ENCODE measurements around the gene TAS1R1.

Gene TAS1R1

DNA sequence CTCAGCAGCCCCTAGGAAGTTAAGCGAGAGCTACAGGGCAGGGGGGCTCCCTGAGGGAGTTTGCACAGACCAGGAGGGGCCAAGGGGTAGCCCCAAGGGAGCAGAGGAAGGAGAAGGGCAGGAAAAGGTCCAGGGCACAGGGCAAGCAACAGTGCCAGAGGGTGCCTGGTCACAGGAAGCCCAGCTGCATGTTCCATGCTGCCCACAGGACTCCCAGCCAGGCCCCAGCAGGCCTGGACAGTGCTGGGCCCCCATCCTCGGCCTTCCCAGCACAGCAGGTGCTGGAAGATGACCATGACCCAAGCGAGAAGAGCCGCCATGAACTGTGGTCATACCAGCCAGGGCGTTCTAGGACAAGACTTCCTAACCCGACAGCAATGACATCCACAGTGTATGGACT, 36.5 kb downstream of the TAS1R1 start:
- DNase-seq = no peak
- peak overlapping the region; percentile 92 for H3K27ac ChIP-seq

GRCh38 chr1:6592441-6592840, 37.3 kb downstream of the TAS1R1 start:
- TF ChIP-seq CTCF (IDR thresholded peaks at IDR 0.05; ENCODE audit: low read depth, low read length) = no peak
- Histone ChIP-seq H3K4me3 (ENCODE audit: low read depth, low read length) (no peak overlapping the region), H3K27ac (peak overlapping the region; percentile 92), H3K27me3 (ENCODE audit: insufficient read depth, low read depth, severe bottlenecking) (no peaks in the 10 kb centered on the region), H3K9me3 (ENCODE audit: severe bottlenecking) (no peaks in the 10 kb centered on the region), H3K36me3 (peaks cover 89% of the 10 kb centered on the region)
- no peak for DNase-seq

More for the DNA sequence above, 36.5 kb downstream of the TAS1R1 start:
- Histone ChIP-seq H3K27me3 (ENCODE audit: insufficient read depth, low read depth, severe bottlenecking) (no peaks in the 10 kb centered on the region), H3K4me3 (ENCODE audit: low read depth, low read length) (no peak overlapping the region), H3K36me3 (peaks cover 89% of the 10 kb centered on the region), H3K9me3 (ENCODE audit: severe bottlenecking) (no peaks in the 10 kb centered on the region)
- no peak for TF ChIP-seq CTCF (IDR thresholded peaks at IDR 0.05; ENCODE audit: low read depth, low read length)

DNA sequence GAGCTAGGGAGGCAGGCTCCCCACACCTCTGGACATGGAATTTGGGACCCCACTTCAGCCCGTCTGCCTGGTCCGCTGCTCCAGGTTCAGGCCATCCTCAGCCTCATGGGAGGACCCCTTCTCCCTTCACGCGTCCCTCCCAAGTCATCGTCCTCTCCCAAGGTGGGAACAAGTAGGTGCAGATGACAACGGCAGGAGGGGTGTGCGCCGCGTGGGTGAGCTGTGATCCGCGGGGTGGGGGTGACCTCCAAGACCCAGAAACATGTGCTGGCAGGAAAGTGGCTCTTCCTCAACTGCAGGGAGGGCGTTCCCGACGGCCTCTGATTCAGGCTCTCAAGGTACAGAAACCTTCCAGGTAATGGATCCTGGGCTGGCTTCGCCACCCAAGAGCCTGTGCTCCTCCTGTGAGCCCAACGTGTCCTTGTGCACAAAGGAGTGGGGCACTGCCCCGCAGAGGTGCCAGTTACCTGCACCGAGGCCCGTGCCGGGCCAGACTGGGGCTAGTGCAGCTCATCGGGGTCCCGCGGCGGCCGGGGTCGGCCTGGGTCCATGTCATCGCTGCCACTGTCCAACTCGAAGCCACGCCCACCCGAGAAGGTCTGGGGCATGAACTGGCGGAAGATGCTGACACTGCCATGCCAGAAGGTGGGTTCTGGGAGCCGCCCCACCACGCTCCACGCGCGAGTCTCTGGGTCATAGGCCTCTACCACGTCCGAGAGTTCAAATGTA, 37.9 kb downstream of the TAS1R1 start:
- no peak for TF ChIP-seq CTCF (IDR thresholded peaks at IDR 0.05; ENCODE audit: low read depth, low read length)
- Histone ChIP-seq H3K27ac (peak overlapping the region; percentile 92), H3K36me3 (peaks cover 89% of the 10 kb centered on the region)

GRCh38 chr1:6593810-6594209, 38.7 kb downstream of the TAS1R1 start:
- no peak for TF ChIP-seq CTCF (IDR thresholded peaks at IDR 0.05; ENCODE audit: low read depth, low read length)
- Histone ChIP-seq H3K4me3 (ENCODE audit: low read depth, low read length) (no peak overlapping the region), H3K27me3 (ENCODE audit: insufficient read depth, low read depth, severe bottlenecking) (no peaks in the 10 kb centered on the region), H3K9me3 (ENCODE audit: severe bottlenecking) (no peaks in the 10 kb centered on the region), H3K36me3 (peaks cover 88% of the 10 kb centered on the region), H3K27ac (peak overlapping the region; percentile 92)
- DNase-seq = no peak

More for the DNA sequence above, 37.9 kb downstream of the TAS1R1 start:
- H3K27me3 ChIP-seq (ENCODE audit: insufficient read depth, low read depth, severe bottlenecking) = no peaks in the 10 kb centered on the region
- H3K9me3 ChIP-seq (ENCODE audit: severe bottlenecking) = no peaks in the 10 kb centered on the region
- no peak overlapping the region for H3K4me3 ChIP-seq (ENCODE audit: low read depth, low read length)
- DNase-seq = no peak

GRCh38 chr1:6594977-6595740, 40.1 kb downstream of the TAS1R1 start:
- no peaks in the 10 kb centered on the region for H3K27me3 ChIP-seq (ENCODE audit: insufficient read depth, low read depth, severe bottlenecking)
- peak overlapping the region; percentile 92 for H3K27ac ChIP-seq
- peaks cover 88% of the 10 kb centered on the region for H3K36me3 ChIP-seq
- peak; percentile 77 for DNase-seq
- TF ChIP-seq CTCF (IDR thresholded peaks at IDR 0.05; ENCODE audit: low read depth, low read length) = no peak
- H3K4me3 ChIP-seq (ENCODE audit: low read depth, low read length) = no peak overlapping the region
- H3K9me3 ChIP-seq (ENCODE audit: severe bottlenecking) = no peaks in the 10 kb centered on the region
